ENCODE results near the gene MCTP2. TPM values are rescaled to one million over a fixed set of nuclear protein-coding genes. Genes with fewer than 3 reads are reported as not detected.
"Not testable (repeated sequence)": the region's sequence is repeated elsewhere in the genome, so short reads cannot be mapped to it uniquely, and the experiment has no call there.

The MCTP2 gene
- total RNA-seq, 4 donors from 2014 or later, result 35.2 to 84.0 (median 61.2) TPM

DNA sequence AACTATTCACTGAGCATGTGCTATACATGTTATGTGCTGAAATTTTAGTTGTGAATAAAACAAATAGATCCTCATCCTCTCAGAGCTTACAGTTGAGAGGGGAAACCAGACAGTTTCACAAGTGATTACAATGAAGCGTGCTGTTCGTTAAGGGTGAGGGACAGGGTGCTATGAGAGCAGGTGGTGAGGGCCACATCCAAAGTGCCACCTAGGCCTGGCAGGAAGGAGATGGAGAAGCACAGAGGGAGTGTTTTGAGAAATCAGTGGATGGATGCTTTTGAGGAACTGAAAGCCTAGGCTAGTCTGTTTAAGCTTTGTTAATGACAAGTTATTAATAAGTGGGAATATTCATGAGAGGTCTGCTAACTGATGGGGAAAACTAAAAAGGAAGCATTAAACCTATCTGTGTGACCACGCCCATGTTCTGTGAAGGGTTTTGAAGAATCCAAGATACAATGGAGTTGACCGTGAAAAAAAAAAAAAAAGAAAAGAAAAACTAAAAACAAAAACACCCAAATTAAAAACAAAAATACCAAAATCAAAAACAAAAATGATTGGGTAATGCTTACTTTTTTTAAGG is 7.3 kb downstream of the MCTP2 start:
- intact Hi-C loops (cut with DNase I), result no loop called here
- peak in 1 of 2 donors; percentile 7 for DNase-seq
- 56 to 65% methylated on average over 4 of the region's 4 CpGs for WGBS, 2 donors
- Histone ChIP-seq H3K9me3 (no peaks in the 10 kb centered on the region), H3K27ac (peak overlapping the region; percentile 61 to 85 (median 75)), H3K4me1 (peaks cover 26 to 66% of the 10 kb centered on the region in 2 donors), H3K4me3 (replicated peaks in 1 of 3) (no peak overlapping the region), H3K36me3 (no peaks in the 10 kb centered on the region), H3K27me3 (no peaks in the 10 kb centered on the region)
- TF ChIP-seq POLR2A (IDR thresholded peaks at IDR 0.05) (no peak), CTCF (IDR thresholded peaks at IDR 0.05) (no peak)

GRCh38 chr15:94239474-94239873 is 8.1 kb downstream of the MCTP2 start:
- intact Hi-C loops (cut with DNase I), result no loop called here
- Histone ChIP-seq H3K4me1 (peaks cover 26 to 65% of the 10 kb centered on the region in 2 donors), H3K36me3 (no peaks in the 10 kb centered on the region), H3K9me3 (no peaks in the 10 kb centered on the region), H3K27ac (peak overlapping the region; percentile 61 to 85 (median 75)), H3K27me3 (no peaks in the 10 kb centered on the region), H3K4me3 (replicated peaks in 1 of 3) (no peak overlapping the region)
- peak in 1 of 2 donors; percentile 19 for DNase-seq
- 25 to 29% methylated on average over 2 of the region's 2 CpGs for WGBS, 2 donors
- no peak for TF ChIP-seq POLR2A (IDR thresholded peaks at IDR 0.05)
- no peak for TF ChIP-seq CTCF (IDR thresholded peaks at IDR 0.05)

DNA sequence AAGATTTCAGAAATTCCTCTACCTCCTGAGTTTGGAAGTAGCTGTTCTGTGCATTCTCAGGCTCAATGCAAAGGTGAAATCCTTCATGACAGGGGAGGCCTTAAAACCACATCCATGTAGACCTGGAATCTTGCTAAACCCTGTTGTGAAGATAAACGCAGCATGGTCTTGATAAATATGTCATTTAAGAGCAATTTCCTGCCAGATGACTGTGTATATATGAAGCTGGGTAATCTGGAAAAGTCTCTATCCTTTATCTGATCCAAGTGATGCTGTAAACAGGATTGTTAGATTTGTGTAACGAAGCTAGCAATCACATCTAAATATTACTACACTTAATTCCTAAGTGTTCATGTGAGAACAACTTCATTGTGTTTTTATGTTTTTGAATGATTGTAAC is 9.1 kb downstream of the MCTP2 start:
- H3K27ac ChIP-seq, result peak overlapping the region in 2 of 3 donors; percentile 61 to 85
- no peaks in the 10 kb centered on the region for H3K36me3 ChIP-seq
- TF ChIP-seq POLR2A (IDR thresholded peaks at IDR 0.05) (no peak), CTCF (IDR thresholded peaks at IDR 0.05) (no peak)

GRCh38 chr15:94242257-94242656 is 10.9 kb downstream of the MCTP2 start:
- H3K4me3 ChIP-seq (replicated peaks in 1 of 3), result no peak overlapping the region
- intact Hi-C loops (cut with DNase I), result no loop called here
- peaks cover 26 to 56% of the 10 kb centered on the region in 2 donors for H3K4me1 ChIP-seq
- DNase-seq, result no peak
- no peaks in the 10 kb centered on the region for H3K36me3 ChIP-seq
- no peaks in the 10 kb centered on the region for H3K9me3 ChIP-seq
- no peak for TF ChIP-seq POLR2A (IDR thresholded peaks at IDR 0.05)
- no peak for TF ChIP-seq CTCF (IDR thresholded peaks at IDR 0.05)
- no peaks in the 10 kb centered on the region for H3K27me3 ChIP-seq
- 51 to 56% methylated on average over 2 of the region's 2 CpGs for WGBS, 2 donors
- H3K27ac ChIP-seq, result peak overlapping the region; percentile 32 to 74 (median 52)

More for the DNA sequence above, 9.1 kb downstream of the MCTP2 start:
- DNase-seq, result no peak
- Histone ChIP-seq H3K4me3 (replicated peaks in 1 of 3) (no peak overlapping the region), H3K4me1 (peaks cover 26 to 57% of the 10 kb centered on the region in 2 donors), H3K9me3 (no peaks in the 10 kb centered on the region), H3K27me3 (no peaks in the 10 kb centered on the region)
- intact Hi-C loops (cut with DNase I), result no loop called here
- 81 to 90% methylated on average over 2 of the region's 2 CpGs for WGBS, 2 donors

GRCh38 chr15:94243003-94243402 is 11.6 kb downstream of the MCTP2 start:
- 95 to 96% methylated on average over 33 of the region's 33 CpGs for WGBS, 2 donors
- H3K36me3 ChIP-seq; intact Hi-C loops (cut with DNase I): not testable (repeated sequence)

More at GRCh38 chr15:94243003-94243402, 11.6 kb downstream of the MCTP2 start:
- H3K27me3 ChIP-seq; DNase-seq; H3K4me3 ChIP-seq (replicated peaks in 1 of 3); H3K9me3 ChIP-seq; H3K27ac ChIP-seq: not testable (repeated sequence)
- peaks cover 19 to 50% of the 10 kb centered on the region in 2 donors for H3K4me1 ChIP-seq
